Right hindlimb (tissue), 1 donor: ENCODE measurements around the gene IKBIP.
"Not testable (repeated sequence)": the region's sequence is repeated elsewhere in the genome, so short reads cannot be mapped to it uniquely, and the experiment has no call there.

Source experiments
- DNase-seq: peaks from one replicate; pipeline ENCODE4 v3.0.0-alpha.2; 2018

Gene IKBIP

DNA sequence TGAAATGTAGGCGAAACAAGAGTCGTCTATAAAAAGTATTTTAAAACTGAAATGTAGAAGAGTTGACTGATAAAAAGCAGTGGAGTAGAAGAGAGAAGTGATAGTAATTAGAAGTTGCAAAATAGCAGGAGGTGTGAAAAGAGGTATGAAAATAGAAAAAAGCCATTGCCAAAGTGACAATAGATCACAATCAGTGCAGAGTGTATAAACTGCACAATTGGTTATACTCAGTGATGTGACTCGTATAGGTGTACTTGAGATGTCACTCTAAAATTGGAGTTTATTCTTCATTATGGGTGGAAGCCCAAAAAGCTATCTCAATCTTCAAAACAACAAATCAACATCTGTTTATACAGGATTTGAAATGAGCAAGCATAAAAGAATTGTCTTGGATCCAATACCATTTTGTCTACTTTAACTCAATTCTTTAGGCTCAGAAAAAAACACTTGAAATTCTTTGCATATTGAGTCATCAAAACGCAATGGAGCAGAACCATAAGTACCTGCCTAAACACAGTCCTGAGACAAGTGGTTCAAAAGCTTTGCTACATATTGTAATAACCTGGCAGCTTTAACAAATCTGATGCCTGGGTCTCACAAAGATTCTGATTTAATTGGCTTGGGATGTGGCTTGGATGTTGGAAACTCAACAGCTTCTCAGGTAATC is 8.8 kb downstream of the IKBIP start:
- DNase-seq: no peak

DNA sequence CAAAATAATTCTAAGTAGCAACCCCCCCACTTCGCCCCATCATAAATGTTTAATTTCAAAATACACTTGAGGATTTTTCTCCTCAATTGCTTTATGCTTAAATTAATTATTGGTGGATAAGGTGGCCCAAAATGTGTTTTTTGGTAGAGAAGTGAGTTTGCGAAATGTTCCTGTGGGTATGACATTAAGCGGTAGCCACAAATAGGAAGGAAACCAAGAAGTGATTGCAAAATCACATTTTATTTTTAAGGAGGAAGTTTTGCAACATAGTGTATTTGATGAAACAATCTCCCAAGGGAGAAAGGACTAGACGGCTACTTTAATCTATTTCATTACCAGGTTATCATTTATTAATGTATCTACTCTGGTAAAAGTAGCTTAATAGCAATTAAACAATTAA is 25.6 kb downstream of the IKBIP start:
- DNase-seq: no peak

DNA sequence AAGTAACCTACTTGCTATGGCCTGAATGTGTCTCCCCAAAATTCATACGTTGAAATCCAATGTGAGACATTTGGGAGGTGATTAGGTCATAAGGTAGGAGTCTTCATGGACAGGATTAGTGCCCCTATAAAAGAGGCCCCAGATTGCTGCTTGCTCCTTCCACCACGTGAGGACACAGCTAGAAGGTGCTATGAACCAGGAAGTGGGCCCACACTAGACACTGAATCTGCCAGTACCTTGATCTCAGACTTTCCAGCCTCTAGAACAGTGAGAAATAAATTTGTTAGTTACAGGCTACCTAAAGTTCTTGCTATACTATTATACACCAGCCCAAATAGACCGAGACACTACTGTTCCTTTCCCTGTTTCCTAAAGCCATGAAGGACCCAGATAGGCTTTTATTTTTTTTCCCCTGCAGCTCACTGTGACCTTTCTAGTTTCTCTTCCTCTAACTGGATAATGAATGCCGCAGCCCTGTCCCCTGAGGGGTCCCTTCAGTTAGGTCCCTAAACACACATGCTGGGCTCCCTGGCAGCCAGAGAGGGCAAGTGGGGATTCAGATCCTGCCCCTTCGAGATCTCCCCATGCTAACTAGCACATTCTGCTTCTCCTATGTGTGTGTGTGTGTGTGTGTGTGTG is 31.8 kb downstream of the IKBIP start:
- no peak for DNase-seq

DNA sequence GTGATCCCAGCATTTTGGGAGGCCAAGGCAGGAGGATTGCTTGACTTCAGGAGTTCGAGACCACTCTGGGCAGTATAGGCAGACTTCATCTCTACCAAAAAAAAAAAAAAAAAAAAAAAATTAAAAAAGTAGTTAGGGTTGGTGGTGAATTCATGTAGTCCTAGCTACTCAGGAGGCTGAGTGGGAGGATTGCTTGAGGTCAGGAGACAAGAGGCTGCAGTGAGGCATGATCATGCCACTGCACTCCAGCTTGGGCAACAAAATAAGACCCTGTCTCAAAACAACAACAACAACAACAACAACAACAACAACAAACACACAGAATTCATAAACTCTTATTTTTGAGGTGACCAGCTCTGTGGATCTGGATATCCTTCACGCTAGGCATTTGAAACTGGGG is 34.0 kb downstream of the IKBIP start:
- no peak for DNase-seq

DNA sequence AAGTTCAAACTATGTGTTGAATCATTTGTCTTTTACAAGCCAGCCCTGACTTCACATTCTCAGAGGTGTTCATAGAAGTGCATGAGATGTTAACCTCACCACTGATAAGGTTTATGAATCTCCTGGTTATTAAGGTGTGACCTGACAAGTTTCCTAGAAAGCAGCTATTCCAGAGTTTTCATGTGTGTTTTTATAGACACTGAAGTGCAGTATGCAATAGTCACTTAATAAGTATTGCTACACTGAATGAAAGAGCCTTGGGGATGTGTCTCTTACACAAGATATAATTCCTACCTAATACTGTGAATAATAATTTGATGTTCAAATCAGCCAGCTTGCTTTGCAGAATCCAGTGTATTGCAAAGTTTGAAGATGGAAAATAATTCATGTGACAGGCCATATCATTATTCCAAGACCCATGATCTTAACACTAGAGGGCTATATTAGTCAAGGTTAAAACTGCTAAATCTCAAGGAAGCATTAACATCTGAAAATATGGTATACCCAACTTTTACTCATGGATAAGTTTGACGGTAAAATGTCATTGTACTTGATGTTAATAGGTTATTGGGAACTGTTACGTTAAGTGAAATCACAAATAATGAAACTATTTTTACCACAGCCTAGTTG is 38.1 kb downstream of the IKBIP start:
- no peak for DNase-seq

DNA sequence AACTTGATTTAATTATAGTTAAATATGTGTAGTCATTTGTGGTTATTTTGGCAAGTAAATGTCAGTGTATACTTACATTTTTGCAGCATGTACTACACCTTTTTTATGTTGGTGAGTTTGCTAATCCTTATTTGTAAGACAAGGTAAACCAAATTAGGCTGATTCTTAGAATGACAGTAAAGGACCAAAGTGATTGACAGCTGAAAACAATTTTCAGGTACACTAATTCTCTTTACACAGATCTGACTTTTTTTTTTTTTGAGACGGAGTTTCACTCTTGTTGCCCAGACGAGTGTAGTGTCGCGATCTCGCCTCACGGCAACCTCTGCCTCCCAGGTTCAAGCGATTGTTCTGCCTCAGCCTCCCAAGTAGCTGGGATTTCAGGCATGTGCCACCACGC is 42.7 kb downstream of the IKBIP start:
- DNase-seq: no peak

DNA sequence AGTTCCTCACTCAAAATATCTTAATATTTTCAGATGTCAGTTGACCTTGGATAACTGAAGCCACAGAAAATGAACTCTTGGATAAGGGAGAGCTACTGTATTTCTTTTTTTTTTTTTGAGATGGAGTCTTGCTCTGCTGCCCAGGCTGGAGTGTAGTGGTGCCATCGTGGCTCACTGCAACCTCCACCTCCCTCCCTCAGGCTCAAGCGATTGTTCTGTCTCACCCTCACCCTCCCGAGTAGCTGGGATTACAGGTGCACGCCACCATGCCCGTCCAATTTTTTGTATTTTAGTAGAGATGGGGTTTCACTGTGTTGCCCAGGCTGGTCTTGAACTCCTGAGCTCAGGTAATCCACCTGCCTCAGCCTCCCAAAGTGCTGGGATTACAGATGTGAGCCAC is 47.3 kb downstream of the IKBIP start:
- DNase-seq: not testable (repeated sequence)

DNA sequence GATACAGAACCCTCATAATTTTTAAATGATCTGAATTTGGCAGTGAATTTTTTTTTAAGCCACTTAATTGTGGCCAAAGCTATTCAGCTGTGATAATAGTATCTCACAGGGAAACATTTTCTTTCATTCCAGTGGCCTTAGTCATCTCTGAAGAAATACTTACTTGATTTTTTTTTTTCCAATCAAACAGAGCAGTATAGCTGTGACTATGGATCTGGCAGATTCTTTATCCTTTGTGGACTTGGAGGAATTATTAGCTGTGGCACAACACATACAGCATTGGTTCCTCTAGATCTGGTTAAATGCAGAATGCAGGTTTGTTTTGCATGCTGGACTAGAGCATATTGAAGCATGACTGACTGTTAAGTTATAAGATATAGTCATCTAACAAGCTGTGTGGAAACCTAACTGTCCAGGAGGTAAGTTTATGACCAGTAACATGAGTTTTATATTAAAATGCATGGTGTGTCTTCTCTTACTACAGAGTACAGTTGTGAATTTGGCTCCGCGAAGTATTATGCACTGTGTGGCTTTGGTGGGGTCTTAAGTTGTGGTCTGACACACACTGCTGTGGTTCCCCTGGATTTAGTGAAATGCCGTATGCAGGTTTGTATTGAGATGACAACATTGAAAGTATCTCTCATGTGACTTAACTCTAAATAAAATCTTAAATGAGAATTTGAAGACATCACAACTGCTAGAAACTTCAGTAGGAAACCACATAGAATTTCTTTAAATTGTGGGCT is 49.2 kb downstream of the IKBIP start:
- no peak for DNase-seq

DNA sequence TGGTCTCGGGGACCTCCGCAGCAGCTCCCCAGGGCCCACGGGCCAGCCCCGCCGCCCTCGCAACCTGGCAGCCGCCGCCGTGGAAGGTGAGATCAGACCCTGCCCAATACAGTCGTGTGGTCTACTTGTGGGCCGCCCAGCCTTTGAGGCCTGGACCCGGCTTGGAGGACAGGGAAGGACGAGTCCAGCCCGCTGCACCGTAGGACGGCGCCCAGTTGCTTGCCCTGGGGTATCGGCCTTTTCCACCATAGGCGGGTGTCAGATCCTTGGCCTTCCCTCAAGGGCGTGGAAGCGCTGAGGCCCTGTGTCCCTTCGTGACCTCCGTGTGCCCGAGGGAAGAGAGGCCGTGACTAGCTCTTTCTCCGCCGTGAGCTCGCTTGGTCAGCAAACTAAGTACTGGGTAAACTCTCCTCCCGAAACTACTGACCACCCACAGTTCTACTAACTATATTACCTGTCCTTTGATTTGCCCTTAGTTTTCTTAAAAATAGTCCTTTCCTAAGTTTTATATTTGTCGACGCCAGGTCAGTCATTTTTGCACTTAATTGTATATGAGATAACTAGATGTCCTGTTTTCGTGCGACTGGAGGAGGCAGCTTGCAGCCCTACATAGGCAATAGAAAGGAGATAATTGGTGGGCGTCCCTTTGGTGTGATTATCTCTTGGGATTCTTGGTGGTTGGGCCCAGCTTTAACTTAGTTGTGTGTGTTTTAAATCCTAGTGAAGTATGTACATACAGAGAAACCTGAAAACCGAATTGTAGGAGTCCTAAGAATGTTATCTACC is 50.3 kb downstream of the IKBIP start:
- peak; percentile 48 for DNase-seq

DNA sequence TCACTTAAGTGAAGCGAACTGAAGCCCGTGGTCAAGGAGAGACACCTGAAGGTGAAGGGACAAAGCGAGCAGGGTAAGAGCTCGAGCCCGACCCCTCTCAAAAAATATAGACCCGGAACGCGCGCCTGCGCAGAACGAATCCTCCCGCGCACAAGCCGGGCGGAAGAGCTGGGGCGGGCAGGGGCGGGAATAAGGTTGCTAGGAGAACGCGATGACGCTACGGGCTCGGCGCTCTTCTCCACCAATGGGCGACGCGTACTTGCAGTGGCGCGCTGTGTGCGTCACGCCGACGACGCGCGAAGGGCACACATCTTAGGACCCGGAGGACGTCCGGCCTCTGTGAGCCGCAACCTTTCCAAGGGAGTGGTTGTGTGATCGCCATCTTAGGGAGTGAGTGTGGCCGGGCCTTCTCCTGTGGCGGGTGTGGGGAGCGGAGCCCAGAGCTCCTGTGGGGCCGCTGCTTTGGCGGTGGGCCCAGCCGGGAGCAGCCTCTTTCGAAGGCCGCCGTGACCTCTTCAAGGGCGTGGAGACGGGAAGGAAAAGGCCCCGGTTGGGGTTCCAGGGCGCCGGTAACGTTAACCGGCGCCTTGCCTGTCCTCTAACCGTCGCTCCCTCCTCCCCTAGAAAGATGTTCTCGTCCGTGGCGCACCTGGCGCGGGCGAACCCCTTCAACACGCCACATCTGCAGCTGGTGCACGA is 51.1 kb downstream of the IKBIP start, which contains the start of gene SLC25A3:
TSS of gene SLC25A3 (plus strand) at position 336 of the 699 bp plus-strand sequence. CDS start at position 629, 293 bp downstream.
- DNase-seq: peak; percentile 98

DNA sequence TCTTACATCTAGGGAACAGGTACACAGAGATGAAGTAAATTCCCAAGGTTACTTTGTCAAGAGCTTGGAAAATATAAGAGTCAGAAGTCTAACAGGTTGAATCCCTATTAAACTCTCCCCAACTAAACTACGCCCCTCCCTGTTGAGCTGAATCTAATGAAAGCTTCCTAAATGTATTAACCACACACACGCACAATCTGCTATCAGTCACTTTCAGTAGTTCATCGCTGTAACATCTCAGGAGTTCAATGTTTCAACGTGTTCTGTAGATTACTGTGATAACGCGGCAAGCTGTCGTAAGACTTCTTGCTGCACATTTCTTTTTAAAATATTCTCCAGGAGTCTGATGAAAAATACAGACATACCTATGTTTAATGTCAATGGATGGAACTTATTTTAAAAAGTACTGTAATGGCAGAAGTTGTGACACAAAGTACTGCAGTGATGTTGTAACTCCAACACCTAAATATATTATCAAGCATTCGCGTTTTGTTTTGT is 51.7 kb downstream of the IKBIP start:
- DNase-seq: no peak

DNA sequence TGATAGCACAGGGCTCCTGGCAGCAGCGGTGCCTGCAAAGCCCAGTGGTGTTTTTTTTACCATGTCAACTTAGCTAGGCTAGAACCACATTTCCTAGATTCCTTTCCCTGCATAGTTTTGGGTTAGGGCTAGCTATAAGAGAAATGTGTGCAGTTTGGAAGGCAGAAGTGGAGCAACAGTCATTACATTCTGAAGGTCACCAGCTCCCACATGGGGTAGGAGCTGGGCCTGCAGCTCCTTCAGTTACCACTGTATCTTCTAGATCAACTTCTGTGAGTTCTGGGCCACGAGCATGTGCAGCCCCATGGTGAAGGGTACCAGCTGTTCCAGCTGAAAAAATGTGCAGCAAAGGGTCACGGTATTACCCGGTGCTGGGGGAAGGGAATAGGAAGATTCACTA is 53.4 kb downstream of the IKBIP start:
- DNase-seq: no peak

DNA sequence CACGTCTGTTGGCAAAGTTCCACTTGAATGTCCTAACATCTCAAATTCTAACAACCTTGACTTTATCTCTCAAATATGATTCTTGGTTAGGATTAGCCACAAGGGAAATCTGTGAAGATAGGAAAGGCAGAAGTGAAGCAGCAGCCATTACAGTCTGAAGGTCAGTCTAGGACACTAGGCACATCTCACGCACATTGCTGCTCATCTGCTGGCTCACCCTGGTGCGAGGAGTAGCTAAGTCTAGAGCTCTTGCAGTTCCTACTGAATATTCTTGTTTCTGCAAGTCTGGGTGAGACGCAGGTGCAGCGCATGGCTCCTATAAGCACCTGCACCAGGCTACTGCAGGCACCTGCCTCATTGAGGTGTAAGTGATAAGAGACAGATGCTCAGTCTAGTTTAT is 57.5 kb downstream of the IKBIP start:
- DNase-seq: no peak

DNA sequence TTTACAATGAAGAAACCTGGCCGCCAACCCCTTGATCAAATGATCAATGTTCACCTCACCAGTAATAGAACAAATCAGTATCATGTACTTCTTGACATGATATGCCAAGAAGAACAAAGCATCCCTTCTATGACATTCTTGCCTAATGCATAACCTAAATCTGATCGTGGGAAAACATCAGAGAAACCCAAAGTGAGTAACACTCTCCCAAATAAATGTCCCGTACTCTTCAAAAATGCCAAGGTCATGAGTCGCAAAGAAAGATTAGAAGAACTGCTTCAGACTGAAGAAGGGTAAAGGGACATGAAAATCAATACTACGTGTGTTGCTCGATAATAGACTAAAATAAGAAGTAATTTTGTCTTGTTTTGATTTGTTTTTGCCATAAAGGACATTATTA is 62.5 kb downstream of the IKBIP start:
- DNase-seq: no peak

DNA sequence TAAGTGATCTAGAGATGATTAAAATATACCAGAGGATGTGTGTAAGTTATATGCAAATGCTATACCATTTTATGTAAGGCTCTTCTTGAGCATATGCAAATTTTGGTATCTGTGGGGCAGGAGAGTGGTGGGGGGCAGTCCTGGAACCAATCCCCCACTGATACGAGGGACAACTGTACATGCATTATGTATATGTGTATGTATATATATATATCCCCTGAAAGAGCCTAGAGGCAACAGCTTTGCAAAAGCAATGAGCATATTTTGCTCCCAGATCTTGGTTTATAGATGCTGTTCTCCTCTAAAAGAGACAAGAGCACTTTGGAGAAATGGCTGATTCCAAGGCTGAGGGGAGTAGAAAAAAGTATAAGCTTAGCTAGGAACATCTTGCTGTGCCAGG is 63.5 kb downstream of the IKBIP start:
- no peak for DNase-seq

DNA sequence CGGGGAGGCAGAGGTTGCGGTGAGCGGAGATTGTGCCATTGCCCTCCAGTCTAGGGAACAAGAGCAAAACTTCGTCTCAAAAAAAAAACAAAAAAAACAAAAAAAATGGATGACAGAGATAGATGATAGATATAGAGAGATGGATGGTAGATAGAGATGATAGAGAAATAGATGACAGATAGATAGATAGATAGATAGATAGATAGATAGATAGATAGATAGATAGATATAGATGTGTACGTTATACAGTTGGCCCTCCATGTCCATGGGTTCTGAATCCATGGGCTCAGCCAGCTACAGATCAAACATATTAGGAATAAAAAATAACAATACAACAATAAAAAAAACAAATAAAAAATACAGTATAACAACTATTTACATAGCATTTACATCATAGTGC is 63.9 kb downstream of the IKBIP start:
- no peak for DNase-seq

DNA sequence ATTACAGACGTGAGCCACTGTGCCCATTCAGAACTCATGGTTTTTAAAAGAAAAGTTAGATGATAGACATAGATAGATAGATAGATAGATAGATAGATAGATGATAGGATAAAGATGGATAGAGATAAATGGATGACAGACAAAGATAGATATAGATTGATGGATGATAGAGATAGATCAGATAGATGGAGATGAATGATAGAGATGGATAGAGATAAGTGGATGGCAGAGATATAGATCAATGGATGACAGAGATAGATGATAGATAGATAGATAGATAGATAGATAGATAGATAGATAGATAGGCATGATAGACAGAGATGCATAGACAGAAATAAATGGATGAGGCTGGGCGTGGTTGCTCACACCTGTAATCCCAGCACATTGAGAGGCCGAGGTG is 64.8 kb downstream of the IKBIP start:
- DNase-seq: no peak

DNA sequence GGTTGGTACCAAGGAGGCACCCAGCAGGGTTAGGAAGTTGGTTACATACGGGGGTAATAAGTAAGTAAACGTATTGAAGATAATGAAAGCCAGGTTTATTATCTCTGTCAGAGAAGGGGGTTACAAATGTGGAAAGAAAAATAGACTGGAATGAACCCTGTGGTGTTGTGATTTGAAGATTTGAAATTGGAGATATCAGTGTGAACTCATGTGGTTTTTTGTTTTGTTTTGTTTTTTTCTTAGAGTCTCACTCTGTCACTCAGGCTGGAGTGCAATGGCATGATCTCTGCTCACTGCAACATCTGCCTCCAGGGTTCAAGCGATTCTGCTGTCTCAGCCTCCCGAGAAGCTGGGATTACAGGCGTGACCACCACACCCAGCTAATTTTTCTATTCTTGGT is 65.2 kb downstream of the IKBIP start:
- DNase-seq: no peak

DNA sequence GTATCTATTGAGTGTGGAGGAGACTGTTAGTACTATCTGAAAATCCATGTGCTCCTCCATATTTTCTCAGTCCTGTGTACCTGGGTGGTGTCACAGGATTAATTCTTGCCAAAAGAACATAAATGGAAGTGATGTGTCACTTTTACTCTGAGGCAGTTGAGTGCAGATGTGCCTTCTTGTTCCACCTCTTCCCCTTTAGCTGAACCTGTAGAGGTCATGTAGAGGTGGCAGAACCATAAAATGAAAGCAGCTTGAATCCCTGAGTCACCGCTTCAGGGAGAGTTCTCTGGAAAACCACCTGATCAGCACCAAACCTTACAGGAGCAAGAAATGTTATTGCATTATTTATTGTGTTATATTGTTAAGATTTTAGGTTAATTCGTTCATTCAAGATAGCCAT is 65.8 kb downstream of the IKBIP start:
- DNase-seq: no peak

DNA sequence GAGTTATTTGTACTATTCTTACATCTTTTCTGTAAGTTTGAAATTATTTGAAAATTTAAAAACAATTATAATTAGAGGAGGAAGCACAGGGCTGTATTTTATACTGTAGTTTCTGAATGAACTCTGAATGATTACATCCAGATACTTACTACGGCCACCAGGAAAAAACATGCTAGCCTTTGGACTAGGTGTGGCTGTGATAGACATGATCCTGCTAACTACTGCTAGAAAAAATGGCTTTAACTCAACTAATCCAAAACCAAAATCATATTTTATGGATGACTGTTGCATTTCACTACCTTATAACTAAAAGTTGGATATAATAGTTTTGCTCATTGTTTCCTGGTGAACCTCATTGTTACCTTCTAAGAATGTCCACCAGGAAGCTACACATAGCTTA is 66.2 kb downstream of the IKBIP start:
- DNase-seq: no peak

DNA sequence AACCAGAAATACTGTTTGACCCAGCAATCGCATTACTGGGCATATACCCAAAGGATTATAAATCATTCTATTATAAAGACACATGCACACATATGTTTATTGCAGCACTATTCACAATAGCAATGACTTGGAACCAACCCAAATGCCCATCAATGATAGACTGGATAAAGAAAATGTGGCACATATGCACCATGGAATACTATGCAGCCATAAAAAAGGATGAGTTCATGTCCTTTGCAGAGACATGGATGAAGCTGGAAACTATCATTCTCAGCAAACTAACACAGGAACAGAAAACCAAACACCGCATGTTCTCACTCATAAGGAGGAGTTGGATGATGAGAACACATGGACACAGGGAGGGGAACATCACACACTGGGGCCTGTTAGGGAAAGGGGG is 67.8 kb downstream of the IKBIP start:
- not testable (repeated sequence) for DNase-seq

DNA sequence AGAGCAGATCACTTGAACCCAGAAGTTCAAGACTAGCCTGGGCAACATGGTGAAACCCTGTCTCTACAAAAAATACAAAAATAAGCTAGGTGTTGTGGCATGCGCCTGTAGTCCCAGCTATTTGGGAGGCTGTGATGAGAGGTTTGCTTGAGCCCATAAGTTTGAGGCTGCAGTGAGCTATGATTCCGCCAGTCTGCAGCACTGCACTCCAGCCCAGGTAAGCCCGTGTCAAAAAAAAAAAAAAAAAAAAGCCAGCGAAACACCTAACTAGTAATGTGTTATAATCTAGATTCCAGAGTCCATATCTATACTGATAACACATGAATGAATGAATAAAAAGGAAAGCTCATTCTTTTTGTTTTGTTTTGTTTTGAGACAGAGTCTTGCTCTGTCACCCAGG is 69.6 kb downstream of the IKBIP start:
- DNase-seq: no peak
